K562 (cell line): Measurements from ENCODE around the gene KCNJ4. TPM values are rescaled to one million over a fixed set of nuclear protein-coding genes. Genes with fewer than 3 reads are reported as not detected.

Source experiments
- ATAC-seq: fragments of 200-7000 bp; cut with Tn5 transposase; 3 replicates; pipeline ENCODE4 v1.9.1; 2020; ENCODE audit warnings: moderate library complexity
- BruUV-seq: library from RNA; stranded (reverse); fragments of 400-500 nt; replicated peaks from 2 replicates; lab custom pipeline; 2021; lab: Mats Ljungman, UMichigan
- CTCF ChIA-PET: fragments of 300-600 bp; formaldehyde crosslinking; extraction: SDS; loops from one replicate; lab custom pipeline; 2021; ENCODE audit warnings: low intra/inter-chr PET ratio; lab: Yijun Ruan, JAX
- POLR2A ChIA-PET: fragments of 300-600, 350-650 bp; sonication (Branson Sonifier 250); formaldehyde crosslinking; extraction: SDS; loops from one replicate; lab custom pipeline; 2021; ENCODE audit warnings: antibody characterized with exemption, inconsistent platforms; lab: Yijun Ruan, JAX
- DNase-seq, 4 experiments: peaks; one replicate each; pipeline versions ENCODE4 v3.0.0 to v3.0.0-alpha.2; 2011 to 2018; ENCODE audit warnings: low spot score in 3 of 4, mixed read lengths in 3 of 4; ENCODE audit errors: extremely low read depth in 1 of 4
- FAIRE-seq: peaks from 2 replicates; lab custom pipeline; 2011; peaks lifted over from hg19 to GRCh38; lab: Jason Lieb, UNC
- H2AFZ ChIP-seq: 2 replicates; pipeline ENCODE4 v1.6.0; 2011; ENCODE audit warnings: low read depth, low read length, control low read depth, inconsistent platforms
- H3K27ac ChIP-seq: fragments of 200-600 bp; 3 replicates; pipeline ENCODE4 v1.8.0; 2011; ENCODE audit warnings: low read depth, mild to moderate bottlenecking, control low read depth, inconsistent platforms, low read length, moderate library complexity, mixed read lengths; ENCODE audit errors: extremely low read depth
- H3K27me3 ChIP-seq, 2 experiments: fragments of 300-600 bp in 1 of 2; 2 replicates in 1 of 2; 3 replicates in 1 of 2; pipeline versions ENCODE4 v1.6.0 to v1.8.0; 2011; ENCODE audit warnings: inconsistent platforms in 2 of 2, low read length in 2 of 2, mild to moderate bottlenecking in 1 of 2, mixed read lengths in 1 of 2, moderate library complexity in 1 of 2; ENCODE audit not compliant: control insufficient read depth in 2 of 2, insufficient read depth in 2 of 2
- H3K36me3 ChIP-seq: fragments of 300-600 bp; 3 replicates; pipeline ENCODE4 v1.8.0; 2011; ENCODE audit warnings: mild to moderate bottlenecking, low read length, inconsistent platforms; ENCODE audit not compliant: control insufficient read depth, insufficient read depth
- H3K4me1 ChIP-seq, 2 experiments: fragments of 200-600 bp in 1 of 2; replicated peaks in 1 of 2; 2 replicates in 1 of 2; 3 replicates in 1 of 2; pipeline versions ENCODE4 v1.5.1 to v1.8.0; 2011; ENCODE audit warnings: inconsistent platforms in 2 of 2, low read length in 2 of 2, mild to moderate bottlenecking in 1 of 2, mixed read lengths in 1 of 2, moderate library complexity in 1 of 2; ENCODE audit not compliant: control insufficient read depth in 2 of 2, insufficient read depth in 2 of 2
- H3K4me2 ChIP-seq: 2 replicates; pipeline ENCODE4 v1.6.1; 2011; ENCODE audit warnings: low read length, control low read depth, inconsistent platforms, mixed read lengths; ENCODE audit not compliant: insufficient read depth
- H3K4me3 ChIP-seq: fragments of 200-600 bp; sonication (generic), shearing (Covaris generic); 2 replicates; pipeline ENCODE4 v1.5.1; 2016; ENCODE audit warnings: control low read depth, inconsistent platforms
- H3K79me2 ChIP-seq: fragments of 200-600 bp; 3 replicates; pipeline ENCODE4 v1.8.0; 2011; ENCODE audit warnings: low read length, inconsistent platforms; ENCODE audit not compliant: control insufficient read depth, insufficient read depth
- H3K9ac ChIP-seq, 2 experiments: 2 replicates each; pipeline versions ENCODE4 v1.6.0 to v1.6.1; 2011; ENCODE audit warnings: low read depth in 2 of 2, low read length in 2 of 2, control low read depth in 1 of 2, inconsistent platforms in 1 of 2, mild to moderate bottlenecking in 1 of 2, mixed read lengths in 1 of 2; ENCODE audit not compliant: insufficient read depth in 1 of 2
- H3K9me1 ChIP-seq: one replicate; pipeline ENCODE4 v1.6.0; 2011; ENCODE audit warnings: inconsistent platforms, mild to moderate bottlenecking, low read length, moderate library complexity; ENCODE audit not compliant: control insufficient read depth, insufficient read depth
- H3K9me3 ChIP-seq: replicated peaks from 2 replicates; pipeline ENCODE4 v1.5.1; 2011; ENCODE audit warnings: low read depth, low read length, inconsistent platforms; ENCODE audit not compliant: control insufficient read depth, insufficient read depth
- H4K20me1 ChIP-seq: replicated peaks from 2 replicates; pipeline ENCODE4 v1.6.1; 2011; ENCODE audit warnings: low read length, inconsistent platforms, mixed read lengths; ENCODE audit not compliant: control insufficient read depth, insufficient read depth
- BCOR ChIP-seq: fragments of 450-650 bp; IDR thresholded peaks from 2 replicates; pipeline ENCODE4 v1.6.1; 2016
- CBFB ChIP-seq: sonication (generic); formaldehyde crosslinking; IDR thresholded peaks from 2 replicates; pipeline ENCODE4 v1.4.0; 2020; ENCODE audit warnings: mild to moderate bottlenecking, missing genetic modification reagents
- DIDO1 ChIP-seq: fragments of 450-650 bp; IDR thresholded peaks from 2 replicates; pipeline ENCODE4 v1.6.1; 2016; ENCODE audit warnings: low read depth, missing biosample characterization, missing genetic modification characterization
- E2F4 ChIP-seq: sonication (generic); formaldehyde crosslinking; IDR thresholded peaks from 2 replicates; pipeline ENCODE4 v1.8.0; 2022; ENCODE audit warnings: mild to moderate bottlenecking, low read depth, missing genetic modification reagents
- ELF2 ChIP-seq: fragments of 250-450 bp; sonication (Bioruptor Pico); IDR thresholded peaks from 2 replicates; pipeline ENCODE4 v1.5.0; 2021; ENCODE audit warnings: mild to moderate bottlenecking
- FOSL1 ChIP-seq: fragments of 200-800 bp; sonication (Bioruptor generic); conservative IDR thresholded peaks from 2 replicates; pipeline ENCODE4 v1.6.1; 2016; ENCODE audit warnings: missing genetic modification characterization, missing compliant biosample characterization
- HDAC1 ChIP-seq, 2 experiments: fragments of 450-650 bp; IDR thresholded peaks; 2 replicates each; pipeline ENCODE4 v1.6.1; 2016 to 2017; ENCODE audit warnings: inconsistent platforms in 1 of 2, mild to moderate bottlenecking in 1 of 2, moderate library complexity in 1 of 2
- HLTF ChIP-seq: fragments of 450-650 bp; IDR thresholded peaks from 2 replicates; pipeline ENCODE4 v1.6.1; 2016
- HMBOX1 ChIP-seq: sonication (generic); IDR thresholded peaks from 2 replicates; pipeline ENCODE4 v1.6.1; 2016
- KDM4B ChIP-seq, 2 experiments: fragments of 450-650 bp in 1 of 2; sonication (generic) in 1 of 2; IDR thresholded peaks; 2 replicates each; pipeline ENCODE4 v1.6.1; 2016 to 2017; ENCODE audit warnings: borderline replicate concordance in 2 of 2, antibody characterized with exemption in 1 of 2, low read depth in 1 of 2, mild to moderate bottlenecking in 1 of 2
- RBBP5 ChIP-seq: fragments of 200-600 bp; sonication (generic); IDR thresholded peaks from 2 replicates; pipeline ENCODE4 v1.6.1; 2012; ENCODE audit warnings: borderline replicate concordance, mild to moderate bottlenecking, low read length, control low read depth, inconsistent platforms; ENCODE audit not compliant: insufficient read depth, poor library complexity, severe bottlenecking
- RBM34 ChIP-seq: fragments of 200-400 bp; formaldehyde crosslinking; IDR thresholded peaks from 2 replicates; pipeline ENCODE4 v1.6.1; 2018; ENCODE audit warnings: low read length, borderline replicate concordance; ENCODE audit not compliant: insufficient read depth
- ZNF23 ChIP-seq: fragments of 250-450 bp; sonication (Bioruptor Pico); IDR thresholded peaks from 2 replicates; pipeline ENCODE4 v1.4.0; 2020; ENCODE audit warnings: mild to moderate bottlenecking
- ZNF239 ChIP-seq: fragments of 250-450 bp; sonication (Bioruptor Pico); IDR thresholded peaks from 2 replicates; pipeline ENCODE4 v1.4.0; 2020; ENCODE audit warnings: mild to moderate bottlenecking
- ZNF347 ChIP-seq: fragments of 450-650 bp; formaldehyde crosslinking; IDR thresholded peaks from 2 replicates; pipeline ENCODE4 v1.4.0; 2020; ENCODE audit warnings: low read depth, mild to moderate bottlenecking, moderate library complexity
- ZZZ3 ChIP-seq: fragments of 450-650 bp; IDR thresholded peaks from 2 replicates; pipeline ENCODE4 v1.6.1; 2016; ENCODE audit warnings: antibody characterized with exemption, mild to moderate bottlenecking, moderate library complexity
- WGBS: fragments of 100-300 bp; shearing (Covaris generic); methylation state at CpG from one replicate; pipeline ENCODE4 v1.1.6; 2016; ENCODE audit warnings: low coverage, mixed read lengths; ENCODE audit not compliant: insufficient coverage; ENCODE audit errors: missing lambda C conversion rate; 5-methylcytosine and 5-hydroxymethylcytosine counted together
- in situ Hi-C: fragments of 300-500 bp; cut with MboI; formaldehyde crosslinking; loops from 4 replicates; pipeline ENCODE4 v1.15.0; 2018; ENCODE audit warnings: inconsistent platforms, mixed read lengths
- intact Hi-C: fragments of 100-400 bp; cut with micrococcal nuclease; formaldehyde crosslinking; loops from 2 replicates; pipeline ENCODE4 v1.14.2; 2022
- polyA plus RNA-seq, 8 experiments: library from polyadenylated mRNA; depleted of rRNA in 4 of 8; stranded (reverse) in 5 of 8; unstranded in 3 of 8; fragments of >200 nt; fragmentation: Nextera tagmentation in 2 of 8; fragmentation: Illumina TruSeq in 1 of 8; extraction: Ambion mirVana in 2 of 8; extraction: Trizol in 1 of 8; gene quantifications; 2 replicates each; pipeline versions ENCODE4 v1.2.1 to v1.2.3, GENCODE V29; 2011 to 2014; ENCODE audit warnings: inconsistent platforms in 1 of 8, missing spikeins in 1 of 8
- total RNA-seq, 7 experiments: library from RNA; depleted of rRNA in 6 of 7; stranded (reverse); fragments of >200 nt in 6 of 7; fragmentation: Illumina TruSeq in 2 of 7; extraction: Trizol in 2 of 7; gene quantifications; 2 replicates each; pipeline versions ENCODE4 v1.2.1 to v1.2.3, GENCODE V29; 2011 to 2021; ENCODE audit warnings: low replicate concordance in 1 of 7

The KCNJ4 gene
- total and polyA plus RNA-seq, 9 of the 15 experiments (the other 6 are each of a cell fraction or from before 2014, with no cell fraction given), result 0.07 to 0.55 (median 0.09) TPM; not detected in 4

- intact Hi-C loops (no loop called here), in situ Hi-C loops (no loop called here)
- Histone ChIP-seq H3K4me2 (no peak overlapping the region), H3K36me3 (no peaks in the 10 kb centered on the region), H3K9me3 (no peaks in the 10 kb centered on the region), H3K27ac (no peak overlapping the region), H4K20me1 (no peaks in the 10 kb centered on the region), H3K9ac (no peak overlapping the region), H3K79me2 (no peaks in the 10 kb centered on the region), H3K4me3 (no peak overlapping the region), H3K4me1 (peaks cover 3 to 30% of the 10 kb centered on the region in 2 experiments; a peak in 3 of 5 replicates), H3K9me1 (no peaks in the 10 kb centered on the region), H2AFZ (no peak overlapping the region), H3K27me3 (no peaks in the 10 kb centered on the region)
- TF ChIP-seq ZNF23, result no peak
- no peak for TF ChIP-seq HLTF
- no peak for TF ChIP-seq KDM4B (IDR thresholded peaks at IDR 0.05; ENCODE audit: borderline replicate concordance in 2 of 2, low read depth in 1 of 2)
- TF ChIP-seq FOSL1, result no peak
- TF ChIP-seq ZZZ3, result no peak
- ATAC-seq (no peak), FAIRE-seq (no peak), DNase-seq (no peak)
- ChIA-PET POLR2A (no interaction called here), CTCF (no interaction called here)
- 46% methylated on average over 2 of the region's 17 CpGs for WGBS
- no TSS peak for BruUV-seq
Measured at GRCh38 chr22:38426628-38427027, 28.4 kb downstream of the KCNJ4 start.

- H3K36me3 ChIP-seq, result no peaks in the 10 kb centered on the region
- no peak overlapping the region for H3K27ac ChIP-seq
- no peak overlapping the region for H3K4me2 ChIP-seq
- ChIA-PET POLR2A (interaction anchor here (0.6 kb wide), 1 partner anchor 302 kb away, joined by 3 read pairs; no protein-coding TSS in a partner anchor), CTCF (no interaction called here)
- intact Hi-C loops, result no loop called here
- FAIRE-seq (no peak), ATAC-seq (no peak), DNase-seq (no peak)
- no TSS peak for BruUV-seq
- H3K9ac ChIP-seq, result no peak overlapping the region
- in situ Hi-C loops, result no loop called here
- H3K79me2 ChIP-seq, result no peaks in the 10 kb centered on the region
- H3K4me1 ChIP-seq, result peaks cover 3 to 30% of the 10 kb centered on the region in 2 experiments; a peak in 3 of 5 replicates
- WGBS, result 40% methylated on average over 10 of the region's 12 CpGs
- H3K4me3 ChIP-seq, result no peak overlapping the region
- H3K9me1 ChIP-seq, result no peaks in the 10 kb centered on the region
- no peaks in the 10 kb centered on the region for H3K27me3 ChIP-seq
- no peak overlapping the region for H2AFZ ChIP-seq
- H4K20me1 ChIP-seq, result no peaks in the 10 kb centered on the region
- no peaks in the 10 kb centered on the region for H3K9me3 ChIP-seq
- TF ChIP-seq HMBOX1, result no peak
- TF ChIP-seq RBBP5, result no peak
- no peak for TF ChIP-seq DIDO1 (tag)
- TF ChIP-seq RBM34, result no peak
- no peak for TF ChIP-seq ELF2 (CRISPR knock-in tag)
- TF ChIP-seq BCOR, result no peak
- no peak for TF ChIP-seq HDAC1 (IDR thresholded peaks at IDR 0.05)
- no peak for TF ChIP-seq CBFB
- TF ChIP-seq E2F4 (CRISPR knock-in tag), result no peak
- TF ChIP-seq ZNF347 (CRISPR knock-in tag), result no peak
- no peak for TF ChIP-seq ZNF239 (CRISPR knock-in tag)
Measured at GRCh38 chr22:38424525-38425080, 30.4 kb downstream of the KCNJ4 start.
